ENCODE measurements around the gene FAM240A. TPM values are rescaled to one million over a fixed set of nuclear protein-coding genes. Genes with fewer than 3 reads are reported as not detected.

Gene FAM240A
- total RNA-seq, 1 experiment from 2014 or later = not detected

DNA sequence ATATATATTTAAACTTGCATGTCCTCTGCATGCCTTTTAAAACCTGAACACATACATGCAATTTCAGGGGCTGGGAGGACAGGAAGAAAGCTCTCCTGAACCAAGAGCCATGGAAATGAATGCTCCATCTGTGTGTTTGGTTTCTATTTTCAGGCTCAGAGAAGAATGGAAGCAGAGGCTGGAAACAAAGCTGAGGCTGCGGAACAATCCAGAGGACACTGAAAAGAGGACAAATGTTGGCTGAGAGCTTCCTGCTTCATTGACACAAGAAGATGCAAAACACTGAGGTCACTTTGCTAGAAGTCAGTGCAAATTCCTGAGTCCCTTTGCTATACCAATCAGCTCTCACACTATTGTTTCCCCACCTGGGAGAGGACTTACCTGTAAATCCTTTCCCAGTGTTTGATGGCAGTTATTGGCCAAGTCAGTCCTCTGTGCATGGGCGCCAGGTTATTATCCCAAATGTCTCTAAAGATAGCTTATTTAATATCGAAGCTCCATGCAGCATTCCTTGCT lies 12.7 kb downstream of the FAM240A start:
- no peak overlapping the region for H3K27ac ChIP-seq
- no peaks in the 10 kb centered on the region for H3K36me3 ChIP-seq

DNA sequence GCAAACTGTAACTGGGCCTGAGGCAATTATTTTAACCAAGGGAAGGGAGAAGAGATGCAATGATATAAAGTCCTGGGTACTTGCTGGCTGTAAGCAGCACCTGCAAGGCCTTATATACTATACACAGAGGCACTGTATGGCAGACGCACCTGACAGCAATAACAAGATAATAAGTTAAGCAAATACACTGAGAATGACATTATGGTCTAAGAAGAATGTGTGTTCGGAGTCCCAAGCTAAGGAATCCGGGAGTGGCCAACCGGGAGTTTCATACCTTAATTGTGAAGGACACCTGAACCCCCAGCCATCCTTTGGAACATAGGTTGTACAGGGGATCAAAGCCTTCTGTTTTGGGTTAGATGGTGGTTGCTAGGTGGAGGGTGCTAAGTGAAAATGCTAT lies 13.7 kb downstream of the FAM240A start:
- no peak overlapping the region for H3K27ac ChIP-seq
- H3K9me3 ChIP-seq (replicated peaks) = no peaks in the 10 kb centered on the region
- no peak overlapping the region for H3K4me3 ChIP-seq
- H3K27me3 ChIP-seq (replicated peaks) = no peaks in the 10 kb centered on the region; the same call in 1 of the 2 replicates
- no peaks in the 10 kb centered on the region for H3K4me1 ChIP-seq (replicated peaks)
- no peaks in the 10 kb centered on the region for H3K36me3 ChIP-seq
- peak in 1 of 2 experiments; percentile 11 for DNase-seq (ENCODE audit: low read depth in 1 of 2, low spot score in 2 of 2)

More for the DNA sequence above, 12.7 kb downstream of the FAM240A start:
- no peak for DNase-seq (ENCODE audit: low read depth in 1 of 2, low spot score in 2 of 2)
- Histone ChIP-seq H3K4me3 (no peak overlapping the region), H3K9me3 (replicated peaks) (no peaks in the 10 kb centered on the region), H3K4me1 (replicated peaks) (no peaks in the 10 kb centered on the region), H3K27me3 (replicated peaks) (no peaks in the 10 kb centered on the region; the same call in 1 of the 2 replicates)

DNA sequence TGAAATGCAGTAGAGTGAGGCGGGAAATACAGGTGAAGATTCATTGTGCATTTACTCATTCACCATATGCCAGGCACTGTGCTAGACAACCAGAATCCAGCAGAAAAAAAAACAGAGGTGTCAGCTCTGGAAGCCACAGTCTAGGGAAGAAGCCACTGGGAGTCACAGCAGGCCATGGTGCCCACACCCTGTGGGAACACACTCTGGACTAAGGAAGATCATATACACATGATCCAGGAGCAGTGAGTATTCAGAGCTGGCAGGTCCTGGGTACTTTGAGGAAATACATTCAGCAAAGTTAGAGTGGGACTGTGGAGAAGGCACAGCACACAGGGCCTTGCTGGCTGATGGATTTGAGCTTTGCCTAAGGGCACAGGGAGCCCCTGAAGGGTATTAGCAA lies 14.8 kb downstream of the FAM240A start:
- Histone ChIP-seq H3K27ac (no peak overlapping the region), H3K36me3 (no peaks in the 10 kb centered on the region), H3K27me3 (replicated peaks) (no peaks in the 10 kb centered on the region; the same call in 1 of the 2 replicates), H3K4me1 (replicated peaks) (no peaks in the 10 kb centered on the region), H3K9me3 (replicated peaks) (no peaks in the 10 kb centered on the region), H3K4me3 (no peak overlapping the region)
- peak in 1 of 2 experiments; percentile 3 for DNase-seq (ENCODE audit: low read depth in 1 of 2, low spot score in 2 of 2)

DNA sequence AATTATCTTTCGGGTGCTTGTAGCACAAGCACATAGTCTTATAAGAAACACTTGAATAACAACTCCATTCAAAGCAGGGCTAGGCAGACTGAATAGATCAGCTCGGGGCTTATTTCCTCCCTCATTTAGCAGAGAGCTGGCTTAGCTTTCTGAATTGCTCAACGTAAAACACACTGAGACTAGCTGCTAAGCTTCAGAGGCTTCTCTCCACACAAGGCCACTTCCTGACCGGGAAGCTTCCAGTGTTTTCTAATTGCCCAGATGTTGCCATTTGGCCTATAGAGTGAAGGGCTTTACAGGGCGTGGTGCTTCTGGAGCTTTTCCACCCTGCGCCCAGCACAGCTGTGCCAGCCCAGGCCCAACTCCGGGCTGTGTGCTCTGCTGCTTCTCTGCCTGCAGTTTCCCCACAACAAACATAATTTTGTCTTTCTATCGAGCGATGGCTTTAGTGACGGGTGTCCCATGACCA lies 16.6 kb downstream of the FAM240A start:
- no peaks in the 10 kb centered on the region for H3K36me3 ChIP-seq
- H3K9me3 ChIP-seq (replicated peaks) = no peaks in the 10 kb centered on the region
- no peak overlapping the region for H3K27ac ChIP-seq
- no peaks in the 10 kb centered on the region; the same call in 1 of the 2 replicates for H3K27me3 ChIP-seq (replicated peaks)
- peak in 1 of 2 experiments; percentile 2 for DNase-seq (ENCODE audit: low read depth in 1 of 2, low spot score in 2 of 2)
- H3K4me1 ChIP-seq (replicated peaks) = no peaks in the 10 kb centered on the region
- no peak overlapping the region for H3K4me3 ChIP-seq

DNA sequence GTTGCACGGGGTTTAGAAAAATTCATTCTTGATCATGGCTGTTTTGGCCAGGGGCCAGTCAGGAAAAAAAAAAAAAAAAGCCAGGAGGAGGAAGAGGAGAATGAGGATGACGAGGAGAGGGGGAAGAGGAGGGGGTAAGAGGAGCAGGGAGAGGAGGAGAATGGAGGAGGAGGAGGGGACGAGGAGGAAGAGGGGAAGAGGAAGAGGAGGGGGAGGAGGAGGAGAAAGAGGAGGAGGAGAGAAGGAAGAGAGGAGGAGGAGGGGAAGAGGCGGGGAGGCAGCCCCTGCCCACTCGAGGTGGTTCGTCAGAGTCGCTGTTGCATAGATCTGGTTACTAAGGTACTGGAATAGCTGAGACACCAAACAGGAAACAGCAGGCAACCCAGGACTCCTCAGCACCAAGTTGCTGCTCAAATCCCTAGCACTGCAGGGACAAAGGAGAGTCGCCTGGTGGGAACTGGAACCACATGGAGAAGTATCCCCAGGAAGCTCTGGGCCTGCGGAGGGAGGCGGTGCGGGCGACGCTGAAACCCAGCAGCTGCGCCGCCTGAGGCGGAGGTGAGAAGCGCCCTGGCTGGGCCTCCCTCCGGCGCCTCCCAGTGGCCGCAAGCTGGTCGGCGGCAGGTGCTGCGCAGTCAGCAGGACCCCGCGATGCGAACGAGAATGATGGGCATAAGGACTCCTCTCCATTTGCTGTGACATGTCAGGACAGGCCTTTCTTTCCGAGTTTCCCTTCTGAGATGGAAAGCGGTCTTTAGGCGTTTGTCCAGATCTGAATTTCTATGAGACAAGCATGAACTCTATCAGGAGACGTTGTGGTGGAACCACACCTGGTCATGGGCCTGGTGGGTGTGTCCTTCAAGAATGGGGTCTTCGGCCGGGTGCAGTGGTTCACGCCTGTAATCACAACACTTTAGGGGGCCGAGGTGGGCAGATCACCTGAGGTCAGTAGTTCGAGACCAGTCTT lies 17.5 kb downstream of the FAM240A start:
- H3K9me3 ChIP-seq (replicated peaks) = no peaks in the 10 kb centered on the region
- H3K4me3 ChIP-seq = no peak overlapping the region
- no peak overlapping the region for H3K27ac ChIP-seq
- DNase-seq (ENCODE audit: low read depth in 1 of 2, low spot score in 2 of 2) = peak; percentile 28 to 58
- no peaks in the 10 kb centered on the region for H3K36me3 ChIP-seq
- no peaks in the 10 kb centered on the region for H3K4me1 ChIP-seq (replicated peaks)
- H3K27me3 ChIP-seq (replicated peaks) = no peaks in the 10 kb centered on the region; the same call in 1 of the 2 replicates

DNA sequence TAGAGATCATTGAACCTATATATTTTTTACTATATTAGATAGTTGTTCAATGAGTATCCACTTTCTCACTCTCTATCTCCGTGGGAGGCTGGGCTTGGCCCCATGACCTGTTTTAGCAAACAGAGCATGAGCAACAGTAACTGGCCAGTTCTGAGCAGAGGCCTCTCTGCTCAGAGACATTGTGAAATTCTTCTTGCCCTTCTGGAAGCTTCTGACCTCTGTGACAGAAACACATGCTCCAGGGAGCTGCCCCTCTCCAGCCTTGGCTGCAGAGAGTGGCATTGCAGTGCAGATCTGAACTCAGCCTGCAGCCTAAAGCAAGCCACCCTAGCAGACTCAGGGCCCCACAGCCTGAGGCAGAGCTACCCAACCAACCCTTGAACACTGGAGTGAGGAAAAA lies 20.5 kb downstream of the FAM240A start:
- Histone ChIP-seq H3K36me3 (no peaks in the 10 kb centered on the region), H3K27ac (no peak overlapping the region), H3K4me1 (replicated peaks) (no peaks in the 10 kb centered on the region), H3K4me3 (no peak overlapping the region), H3K9me3 (replicated peaks) (no peaks in the 10 kb centered on the region), H3K27me3 (replicated peaks) (no peaks in the 10 kb centered on the region)
- DNase-seq (ENCODE audit: low read depth in 1 of 2, low spot score in 2 of 2) = no peak

DNA sequence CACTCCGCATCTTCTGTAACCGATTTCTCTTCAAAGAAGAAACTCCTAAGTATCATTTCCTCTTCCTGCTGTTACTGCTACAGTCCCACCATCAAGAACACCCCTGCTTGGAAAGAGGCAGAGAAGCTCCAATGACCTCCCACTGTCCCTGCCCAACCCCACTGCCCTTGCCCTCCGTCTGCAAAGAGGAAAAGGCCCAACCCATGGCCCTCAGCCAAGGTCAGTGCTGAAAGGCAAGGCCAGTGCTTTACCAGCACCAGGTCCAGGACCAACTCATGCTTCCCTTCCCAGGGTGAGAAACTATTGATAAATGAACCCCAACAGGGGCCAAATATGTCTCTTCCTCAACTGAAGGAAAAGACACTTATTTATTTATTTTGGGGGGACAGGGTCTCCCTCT lies 22.5 kb downstream of the FAM240A start:
- H3K4me3 ChIP-seq = no peak overlapping the region
- no peak for DNase-seq (ENCODE audit: low read depth in 1 of 2, low spot score in 2 of 2)

DNA sequence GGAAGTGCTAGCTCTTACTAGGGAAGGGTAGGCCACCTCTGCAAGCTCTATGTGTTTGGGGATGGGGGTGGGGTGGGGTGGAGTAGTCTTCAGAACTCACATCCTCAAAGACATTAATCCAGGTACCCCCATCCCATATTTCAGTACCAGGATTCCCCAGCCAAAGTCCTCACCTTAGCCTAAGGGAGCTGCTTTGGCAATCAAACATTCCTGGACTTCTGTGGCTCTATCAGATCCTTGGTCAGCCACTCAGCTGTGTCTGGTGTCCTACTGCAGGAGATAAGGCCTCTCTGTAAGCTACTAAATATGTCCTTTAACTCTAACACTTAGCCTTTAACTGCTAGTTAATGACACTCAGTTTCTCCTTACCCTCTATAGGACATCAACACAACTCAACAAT lies 26.9 kb downstream of the FAM240A start:
- no peaks in the 10 kb centered on the region for H3K27me3 ChIP-seq (replicated peaks)
- H3K4me3 ChIP-seq = no peak overlapping the region
- no peak for DNase-seq (ENCODE audit: low read depth in 1 of 2, low spot score in 2 of 2)
- no peaks in the 10 kb centered on the region for H3K36me3 ChIP-seq
- no peaks in the 10 kb centered on the region for H3K4me1 ChIP-seq (replicated peaks)
- H3K9me3 ChIP-seq (replicated peaks) = no peaks in the 10 kb centered on the region; the same call in 1 of the 2 replicates
- no peak overlapping the region for H3K27ac ChIP-seq

More for the DNA sequence above, 22.5 kb downstream of the FAM240A start:
- no peaks in the 10 kb centered on the region for H3K9me3 ChIP-seq (replicated peaks)
- H3K27ac ChIP-seq = no peak overlapping the region
- no peaks in the 10 kb centered on the region for H3K4me1 ChIP-seq (replicated peaks)
- H3K36me3 ChIP-seq = no peaks in the 10 kb centered on the region
- no peaks in the 10 kb centered on the region for H3K27me3 ChIP-seq (replicated peaks)

DNA sequence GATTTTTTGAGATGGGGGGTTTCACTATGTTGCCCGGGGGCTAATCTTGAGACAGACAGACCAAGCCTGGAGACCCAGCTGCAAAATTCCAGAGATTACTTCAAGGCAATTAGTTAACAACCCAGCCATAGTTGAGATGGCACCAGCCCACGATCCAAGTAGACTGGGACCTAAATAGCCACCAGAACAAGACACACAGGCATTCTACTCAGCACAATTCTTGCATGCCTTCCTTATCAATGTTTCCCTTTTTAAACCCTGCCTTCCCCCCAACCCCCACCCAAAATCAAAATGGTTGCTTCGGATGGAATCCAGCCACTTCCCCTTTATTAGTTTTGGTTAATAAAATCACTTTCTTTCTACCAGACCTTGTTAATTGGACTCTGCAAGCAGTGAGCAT lies 28.6 kb downstream of the FAM240A start:
- Histone ChIP-seq H3K36me3 (no peaks in the 10 kb centered on the region), H3K9me3 (replicated peaks) (no peaks in the 10 kb centered on the region; the same call in 1 of the 2 replicates), H3K27me3 (replicated peaks) (no peaks in the 10 kb centered on the region), H3K27ac (no peak overlapping the region), H3K4me3 (no peak overlapping the region), H3K4me1 (replicated peaks) (no peaks in the 10 kb centered on the region)
- DNase-seq (ENCODE audit: low read depth in 1 of 2, low spot score in 2 of 2) = no peak

DNA sequence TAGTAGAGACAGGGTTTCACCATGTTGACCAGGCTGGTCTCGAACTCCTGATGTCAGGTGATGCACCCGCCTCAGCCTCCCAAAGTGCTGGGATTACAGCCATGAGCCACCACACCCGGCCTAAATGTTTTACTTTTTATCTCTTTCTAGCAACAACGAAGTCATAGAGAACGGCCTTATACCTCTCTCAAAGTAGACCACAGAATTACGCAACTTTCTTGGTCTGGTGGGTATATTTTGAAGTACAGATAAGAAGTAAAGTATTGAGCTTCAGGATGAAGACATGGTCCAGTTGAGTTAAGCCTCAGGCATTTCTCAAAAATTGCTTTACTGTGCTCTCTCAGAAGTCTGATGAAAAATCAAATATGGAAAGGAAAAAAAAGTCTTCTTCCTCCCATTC lies 30.6 kb downstream of the FAM240A start:
- H3K4me1 ChIP-seq (replicated peaks) = no peaks in the 10 kb centered on the region
- no peak for DNase-seq (ENCODE audit: low read depth in 1 of 2, low spot score in 2 of 2)

DNA sequence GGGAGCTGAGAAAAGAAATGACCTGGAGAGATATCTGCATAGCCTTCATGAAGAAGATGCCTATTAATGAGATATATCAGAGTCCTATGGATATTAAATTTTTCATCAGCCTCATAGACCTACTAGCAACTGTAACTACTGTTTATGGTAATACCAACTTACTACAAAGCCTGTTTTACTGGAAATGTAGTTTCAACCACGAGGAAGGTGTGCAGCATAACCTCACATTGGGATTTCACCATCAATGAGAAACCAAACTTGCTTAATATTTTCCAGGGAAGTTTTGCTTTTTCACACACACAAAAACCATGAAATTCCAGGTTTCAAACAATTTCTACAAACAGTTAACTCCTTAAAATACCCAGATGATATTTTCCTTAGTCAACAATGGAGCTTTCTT lies 31.4 kb downstream of the FAM240A start:
- no peak overlapping the region for H3K4me3 ChIP-seq
- no peaks in the 10 kb centered on the region for H3K27me3 ChIP-seq (replicated peaks)
- no peak for DNase-seq (ENCODE audit: low read depth in 1 of 2, low spot score in 2 of 2)
- no peaks in the 10 kb centered on the region for H3K36me3 ChIP-seq
- H3K9me3 ChIP-seq (replicated peaks) = no peaks in the 10 kb centered on the region; the same call in 1 of the 2 replicates
- no peak overlapping the region for H3K27ac ChIP-seq
- no peaks in the 10 kb centered on the region for H3K4me1 ChIP-seq (replicated peaks)

More for the DNA sequence above, 30.6 kb downstream of the FAM240A start:
- Histone ChIP-seq H3K36me3 (no peaks in the 10 kb centered on the region), H3K4me3 (no peak overlapping the region), H3K9me3 (replicated peaks) (no peaks in the 10 kb centered on the region; the same call in 1 of the 2 replicates), H3K27ac (no peak overlapping the region), H3K27me3 (replicated peaks) (no peaks in the 10 kb centered on the region)

DNA sequence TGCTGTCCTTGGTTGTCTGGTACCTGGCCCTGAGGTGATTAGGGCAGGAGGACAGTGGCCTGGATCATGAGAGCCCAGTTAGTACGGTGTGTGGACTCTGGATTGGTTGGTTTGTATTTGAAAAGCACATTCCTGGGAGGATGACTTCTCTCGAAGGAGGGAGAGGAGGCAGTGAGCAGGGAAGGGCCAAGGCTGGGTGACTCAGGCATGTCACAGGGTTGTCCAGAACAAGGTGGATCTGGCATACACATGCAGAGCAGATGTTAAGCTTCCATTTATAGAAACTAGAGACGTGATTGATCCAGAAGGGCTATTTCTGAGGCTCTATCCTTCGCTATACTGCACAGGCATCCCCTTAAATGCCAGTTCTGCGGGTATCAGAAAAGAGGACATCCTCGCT lies 34.4 kb downstream of the FAM240A start:
- Histone ChIP-seq H3K27me3 (replicated peaks) (no peaks in the 10 kb centered on the region), H3K36me3 (no peaks in the 10 kb centered on the region), H3K27ac (no peak overlapping the region), H3K4me3 (no peak overlapping the region), H3K4me1 (replicated peaks) (no peaks in the 10 kb centered on the region), H3K9me3 (replicated peaks) (no peaks in the 10 kb centered on the region)
- DNase-seq (ENCODE audit: low read depth in 1 of 2, low spot score in 2 of 2) = no peak

DNA sequence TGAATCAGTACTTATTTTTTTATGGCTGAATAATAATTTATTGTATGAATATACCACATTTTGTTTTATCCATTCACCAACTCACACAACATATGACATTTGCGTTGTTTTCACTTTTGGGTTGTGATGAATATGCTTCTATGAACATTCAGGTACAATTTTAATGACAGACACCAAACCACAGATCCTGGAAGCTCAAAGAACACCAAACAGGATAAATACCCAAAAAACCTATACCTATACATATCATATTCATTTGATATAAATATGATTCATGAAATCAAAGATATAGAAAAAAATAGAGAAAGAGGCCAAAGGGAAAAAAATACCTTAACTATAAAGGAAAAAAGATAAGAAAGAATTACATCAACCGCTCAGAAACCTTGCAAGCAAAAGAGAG lies 35.8 kb downstream of the FAM240A start:
- no peak overlapping the region for H3K4me3 ChIP-seq
- no peaks in the 10 kb centered on the region for H3K27me3 ChIP-seq (replicated peaks)
- H3K27ac ChIP-seq = no peak overlapping the region
- H3K36me3 ChIP-seq = no peaks in the 10 kb centered on the region
- H3K4me1 ChIP-seq (replicated peaks) = no peaks in the 10 kb centered on the region
- DNase-seq (ENCODE audit: low read depth in 1 of 2, low spot score in 2 of 2) = no peak
- no peaks in the 10 kb centered on the region for H3K9me3 ChIP-seq (replicated peaks)

DNA sequence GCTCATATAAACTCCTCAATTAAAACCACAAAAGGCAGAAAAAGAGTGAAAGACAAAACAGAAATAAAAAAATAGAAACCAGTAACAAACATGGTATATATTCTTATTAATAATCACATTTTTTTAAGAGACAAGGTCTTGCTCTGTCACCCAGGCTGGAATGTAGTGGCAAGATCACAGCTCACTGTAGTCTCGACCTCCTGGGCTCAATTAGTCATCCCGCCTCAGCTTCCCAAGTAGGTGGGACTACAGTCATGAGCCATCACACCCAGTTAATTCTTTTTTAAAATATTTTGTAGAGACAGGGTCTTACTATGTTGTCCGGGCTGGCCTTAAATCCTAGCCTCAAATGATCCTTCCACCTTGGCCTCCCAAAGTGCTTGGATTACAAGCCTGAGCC lies 37.1 kb downstream of the FAM240A start:
- Histone ChIP-seq H3K36me3 (no peaks in the 10 kb centered on the region), H3K27ac (no peak overlapping the region), H3K4me1 (replicated peaks) (no peaks in the 10 kb centered on the region), H3K9me3 (replicated peaks) (no peaks in the 10 kb centered on the region), H3K27me3 (replicated peaks) (no peaks in the 10 kb centered on the region), H3K4me3 (no peak overlapping the region)
- no peak for DNase-seq (ENCODE audit: low read depth in 1 of 2, low spot score in 2 of 2)

Measured in SJSA1 (cell line).